NCI-H446 (cell line): ENCODE data around the gene CTRB1.
"Not testable (repeated sequence)": the region's sequence is repeated elsewhere in the genome, so short reads cannot be mapped to it uniquely, and the experiment has no call there.

Experiments
- DNase-seq, 2 experiments: peaks; one replicate each; lab custom pipeline; 2025; lab: John Stamatoyannopoulos, UW

Gene CTRB1

GRCh38 chr16:75256696-75257343, 38.0 kb downstream of the CTRB1 start:
- DNase-seq, result peak in 1 of 2 experiments; percentile 30

DNA sequence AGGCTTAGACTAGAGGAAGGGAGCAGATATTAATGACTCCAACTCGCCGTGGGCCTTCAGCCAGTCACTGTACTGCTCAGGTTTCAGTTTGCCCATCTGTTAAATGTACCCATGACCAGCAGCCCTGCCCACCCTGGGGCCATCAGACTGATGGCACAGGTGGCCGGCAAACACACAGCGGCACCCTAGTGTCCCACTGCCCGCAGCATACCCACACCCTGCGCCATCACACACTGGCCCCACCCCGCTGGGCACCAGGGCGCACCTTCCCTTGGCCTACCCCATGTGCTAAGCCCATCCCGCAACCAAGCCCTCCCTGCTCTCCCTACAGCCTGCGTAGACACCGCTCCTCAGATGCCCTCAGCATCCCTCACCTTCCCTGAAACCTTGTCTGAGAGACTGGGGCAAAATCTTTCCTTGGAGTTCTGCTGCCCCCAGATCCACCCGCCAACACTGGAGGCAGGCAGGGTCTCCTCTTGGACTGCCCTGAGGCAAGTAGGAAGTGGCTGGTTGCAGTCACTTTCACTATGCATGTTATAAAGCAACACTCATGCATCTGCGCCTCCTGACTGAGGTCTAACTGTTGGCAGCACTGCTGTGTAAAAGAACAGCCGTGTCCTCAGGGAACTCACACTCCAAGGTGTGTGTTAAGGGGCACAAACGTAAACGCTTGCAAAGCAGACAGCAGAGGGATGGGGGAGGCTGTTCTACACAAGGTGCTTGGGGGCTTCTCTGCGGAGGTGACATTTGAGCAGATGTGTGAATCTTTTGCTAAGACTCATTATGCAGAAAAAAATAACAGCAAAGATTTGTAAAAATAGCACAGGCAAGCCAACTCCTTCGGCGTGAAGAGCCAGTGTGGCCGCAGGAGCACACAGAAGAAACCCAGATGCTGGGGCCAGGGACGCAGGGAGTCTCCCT, 39.4 kb downstream of the CTRB1 start:
- no peak for DNase-seq

DNA sequence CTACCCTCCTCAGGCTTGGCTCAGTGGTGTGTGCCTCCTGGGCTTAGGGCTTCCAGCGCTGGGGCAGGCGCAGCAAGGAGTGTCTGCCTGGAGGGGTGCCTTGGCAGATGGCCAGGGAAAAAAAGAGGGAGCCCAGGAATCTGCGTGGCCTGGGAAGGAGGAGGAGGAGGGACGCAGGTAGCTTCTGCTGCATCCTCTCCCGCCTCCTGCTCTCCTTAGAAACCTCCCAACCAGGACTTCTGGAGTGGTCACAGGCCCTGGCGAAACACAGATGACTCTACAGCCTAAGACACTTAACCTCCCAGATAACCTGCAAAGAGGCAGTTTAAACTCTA, 40.0 kb downstream of the CTRB1 start:
- DNase-seq, result no peak

DNA sequence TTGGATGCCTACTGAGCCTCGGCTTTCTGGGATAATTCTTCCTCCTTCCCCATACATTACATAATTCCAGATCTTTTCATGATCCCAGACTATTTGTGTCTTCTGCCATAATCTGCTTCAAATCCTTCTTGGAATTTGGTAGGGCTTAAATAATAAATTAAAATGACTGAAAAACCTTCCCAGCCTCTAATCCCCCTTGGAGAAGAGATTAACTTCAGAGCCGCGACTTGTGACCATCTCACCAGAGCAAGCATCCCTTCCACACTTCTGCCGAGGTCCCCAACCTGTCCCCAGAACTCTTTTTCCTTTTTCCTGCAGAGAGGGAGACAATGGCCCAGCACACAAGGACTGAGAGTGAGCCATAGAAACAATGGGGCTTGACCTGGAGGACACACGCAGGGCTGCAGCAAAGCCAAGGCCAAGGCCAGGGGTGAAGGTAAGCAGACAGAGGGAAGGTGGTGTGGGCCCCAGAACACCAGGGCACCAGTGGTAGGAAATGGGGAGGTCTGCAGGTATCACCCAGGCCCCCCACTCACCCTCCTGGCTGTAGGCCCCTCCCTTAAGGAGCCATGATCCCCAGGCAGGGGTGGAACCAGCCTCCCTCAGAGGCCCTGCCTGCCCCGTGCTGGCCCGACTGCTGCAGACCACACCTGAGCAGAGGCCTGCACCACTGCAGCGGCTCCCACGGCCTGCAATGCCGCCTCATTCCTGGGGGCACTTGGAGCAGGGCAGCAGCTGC, 42.2 kb downstream of the CTRB1 start:
- no peak for DNase-seq

GRCh38 chr16:75261590-75262078, 42.8 kb downstream of the CTRB1 start:
- no peak for DNase-seq

DNA sequence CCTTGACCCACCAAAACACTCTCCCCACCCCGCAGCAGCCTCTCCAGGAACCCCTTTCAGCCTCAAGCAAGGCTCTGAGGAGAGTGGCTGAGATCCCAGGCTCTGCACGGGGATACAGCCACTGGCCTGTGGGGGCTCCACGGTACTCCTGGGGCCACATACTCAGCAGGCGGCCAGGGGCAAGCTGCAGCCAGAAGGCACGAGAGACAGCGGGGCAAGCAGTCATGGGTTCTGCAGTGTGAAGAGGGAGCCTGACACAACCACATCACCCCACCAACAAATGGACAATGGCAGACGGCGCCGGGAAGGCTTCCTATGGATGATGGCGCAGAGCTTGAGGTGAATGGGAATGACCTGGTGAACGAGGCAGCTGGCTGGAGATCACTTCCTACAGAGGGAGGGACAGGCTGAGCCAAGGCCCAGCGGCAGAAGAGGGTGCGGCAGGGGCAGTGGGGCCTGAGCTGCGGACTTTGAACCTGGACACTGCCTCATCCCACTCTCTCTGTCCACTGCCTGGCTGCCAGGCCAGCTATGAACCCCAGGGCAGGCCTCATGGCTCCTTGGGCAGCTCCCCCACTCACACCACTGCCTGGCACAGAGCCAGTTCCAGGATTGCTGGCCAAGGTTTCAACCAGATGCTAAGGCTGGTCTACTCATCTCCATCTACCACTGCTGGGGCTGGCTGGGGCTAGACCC, 43.5 kb downstream of the CTRB1 start:
- DNase-seq, result no peak

- no peak for DNase-seq
Observed at GRCh38 chr16:75262800-75263127, 44.0 kb downstream of the CTRB1 start.

- no peak for DNase-seq
Observed at GRCh38 chr16:75263291-75263962, 44.6 kb downstream of the CTRB1 start.

GRCh38 chr16:75263963-75264445, 45.2 kb downstream of the CTRB1 start:
- DNase-seq, result peak in 1 of 2 experiments; percentile 65

GRCh38 chr16:75264457-75264998, 45.7 kb downstream of the CTRB1 start:
- peak in 1 of 2 experiments; percentile 62 for DNase-seq

GRCh38 chr16:75264999-75265910, 46.5 kb downstream of the CTRB1 start:
- no peak for DNase-seq

GRCh38 chr16:75265911-75266701, 47.3 kb downstream of the CTRB1 start:
- DNase-seq, result peak in 1 of 2 experiments; percentile 39

- DNase-seq, result peak; percentile 24 to 82
Observed at GRCh38 chr16:75266738-75267630, 48.2 kb downstream of the CTRB1 start.

DNA sequence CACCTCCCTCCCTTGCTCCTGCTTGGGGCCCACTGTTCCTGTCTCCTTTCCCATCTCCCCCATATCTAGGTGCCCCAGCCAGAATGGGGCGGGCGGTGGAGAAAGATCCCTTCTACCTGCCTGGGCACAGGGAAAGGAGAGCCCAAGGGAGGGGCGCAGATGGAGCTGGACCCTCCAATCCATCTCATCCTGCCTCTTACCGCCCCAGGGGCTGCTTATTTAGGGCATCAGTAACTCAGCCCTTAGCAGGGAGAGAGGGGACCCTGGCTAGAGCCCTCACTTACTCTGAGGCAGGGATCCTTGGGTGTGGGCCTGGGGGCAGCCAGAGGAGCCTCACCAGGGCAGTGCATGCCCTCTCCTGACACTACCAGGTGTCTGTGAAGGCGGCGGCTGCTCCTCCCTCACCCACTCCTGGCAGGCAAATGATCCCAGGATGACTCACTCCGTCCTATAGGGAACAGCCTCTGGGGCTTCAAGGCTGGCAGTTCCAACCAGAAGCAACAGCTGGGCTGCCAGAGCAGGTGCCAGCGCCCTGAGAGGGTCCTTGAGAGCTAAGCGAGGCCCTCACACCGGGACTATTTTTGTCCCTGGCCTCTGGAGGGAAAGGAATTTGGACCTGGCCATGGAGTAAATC, 49.0 kb downstream of the CTRB1 start:
- peak; percentile 55 to 88 for DNase-seq

GRCh38 chr16:75269358-75269757, 50.6 kb downstream of the CTRB1 start:
- not testable (repeated sequence) for DNase-seq

DNA sequence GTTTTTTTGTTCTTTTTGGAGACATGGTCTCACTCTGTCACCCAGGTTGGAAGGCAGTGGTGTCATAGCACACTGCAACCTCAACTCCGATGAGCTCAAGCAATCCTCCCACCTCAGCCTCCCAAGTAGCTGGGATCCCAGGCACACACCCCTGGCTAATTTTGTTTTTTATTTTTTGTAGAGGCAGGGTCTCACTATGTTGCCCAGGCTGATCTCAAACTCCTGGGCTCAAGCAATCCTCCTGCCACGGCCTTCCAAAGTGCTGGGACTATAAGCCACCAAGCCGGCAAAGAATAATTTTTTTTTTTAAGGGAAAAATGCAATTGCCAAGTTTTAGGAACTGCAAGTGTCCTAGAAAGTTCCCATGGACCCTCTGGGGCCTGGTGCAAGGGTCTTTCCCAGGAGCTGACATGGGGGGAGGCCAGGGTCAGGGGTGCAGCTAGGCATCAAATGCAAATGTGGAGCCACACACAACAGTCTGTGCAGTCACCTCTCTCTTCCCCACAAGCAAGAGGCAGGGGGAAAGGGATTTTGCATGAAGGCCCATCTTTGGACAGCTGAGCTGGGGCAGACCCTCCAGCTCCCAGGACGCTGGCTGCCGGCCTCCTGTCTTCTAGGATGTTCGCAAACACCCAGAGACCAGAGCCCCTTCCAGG, 52.8 kb downstream of the CTRB1 start:
- no peak for DNase-seq

- no peak for DNase-seq
Observed at GRCh38 chr16:75272097-75272551, 53.3 kb downstream of the CTRB1 start.
